ENCODE data around the gene KIF13A. TPM values are rescaled to one million over a fixed set of nuclear protein-coding genes. Genes with fewer than 3 reads are reported as not detected.
"Not testable (repeated sequence)": the region's sequence is repeated elsewhere in the genome, so short reads cannot be mapped to it uniquely, and the experiment has no call there.

KIF13A gene
- total RNA-seq, 4 donors from 2014 or later, result 36.3 to 47.5 (median 38.1) TPM

GRCh38 chr6:17894905-17895304, 92.5 kb downstream of the KIF13A start:
- no peaks in the 10 kb centered on the region for H3K27me3 ChIP-seq
- in situ Hi-C loops (cut with MboI; ENCODE audit: low pct_ligation_motif_present in 1 of 4, low pct_unique_long_range_greater_than_20kb in 1 of 4, low sequenced_read_pairs in 3 of 4), result no loop called here
- intact Hi-C loops (cut with DNase I; ENCODE audit: low total_unique reads), result no loop called here

GRCh38 chr6:17894191-17894590, 93.2 kb downstream of the KIF13A start:
- no peaks in the 10 kb centered on the region for H3K4me1 ChIP-seq
- in situ Hi-C loops (cut with MboI; ENCODE audit: low pct_ligation_motif_present in 1 of 4, low pct_unique_long_range_greater_than_20kb in 1 of 4, low sequenced_read_pairs in 3 of 4) (no loop called here), intact Hi-C loops (cut with DNase I; ENCODE audit: low total_unique reads) (no loop called here)
- H3K36me3 ChIP-seq, result peaks cover 0 to 26% (median 13%) of the 10 kb centered on the region in 4 donors
- no peak overlapping the region for H3K4me3 ChIP-seq
- no peak for DNase-seq
- no peaks in the 10 kb centered on the region for H3K27me3 ChIP-seq
- 96 to 98% methylated on average over 4 to 6 of the region's 6 CpGs for WGBS, 2 donors (ENCODE audit: low coverage in 1 of 2)
- H3K27ac ChIP-seq, result no peak overlapping the region
- peaks cover 15 to 18% of the 10 kb centered on the region in 2 donors for H3K9me3 ChIP-seq
- TF ChIP-seq POLR2A (IDR thresholded peaks at IDR 0.05) (no peak), POLR2AphosphoS5 (IDR thresholded peaks at IDR 0.05) (no peak), CTCF (IDR thresholded peaks at IDR 0.05) (no peak), EP300 (IDR thresholded peaks at IDR 0.05; ENCODE audit: low read depth) (no peak)

More at GRCh38 chr6:17894905-17895304, 92.5 kb downstream of the KIF13A start:
- Histone ChIP-seq H3K4me3 (no peak overlapping the region), H3K36me3 (peaks cover 0 to 26% (median 13%) of the 10 kb centered on the region in 4 donors), H3K27ac (no peak overlapping the region), H3K4me1 (no peaks in the 10 kb centered on the region), H3K9me3 (peaks cover 15 to 18% of the 10 kb centered on the region in 2 donors)
- TF ChIP-seq POLR2A (IDR thresholded peaks at IDR 0.05) (no peak), CTCF (IDR thresholded peaks at IDR 0.05) (no peak), POLR2AphosphoS5 (IDR thresholded peaks at IDR 0.05) (no peak), EP300 (IDR thresholded peaks at IDR 0.05; ENCODE audit: low read depth) (no peak)
- WGBS, 2 donors (ENCODE audit: low coverage in 1 of 2), result 100% methylated on average over 1 of the region's 1 CpG; no CpG with 5 or more reads in 1 of the 2 donors
- DNase-seq, result no peak

- in situ Hi-C loops (cut with MboI; ENCODE audit: low pct_ligation_motif_present in 1 of 4, low pct_unique_long_range_greater_than_20kb in 1 of 4, low sequenced_read_pairs in 3 of 4) (no loop called here), intact Hi-C loops (cut with DNase I; ENCODE audit: low total_unique reads) (no loop called here)
- Histone ChIP-seq H3K27me3 (no peaks in the 10 kb centered on the region), H3K27ac (no peak overlapping the region), H3K4me1 (no peaks in the 10 kb centered on the region), H3K4me3 (no peak overlapping the region), H3K9me3 (peaks cover 15 to 18% of the 10 kb centered on the region in 2 donors), H3K36me3 (peaks cover 0 to 26% (median 13%) of the 10 kb centered on the region in 4 donors)
- TF ChIP-seq POLR2AphosphoS5 (IDR thresholded peaks at IDR 0.05) (no peak), POLR2A (IDR thresholded peaks at IDR 0.05) (no peak), EP300 (IDR thresholded peaks at IDR 0.05; ENCODE audit: low read depth) (no peak), CTCF (IDR thresholded peaks at IDR 0.05) (no peak)
- 90 to 100% methylated on average over 3 of the region's 3 CpGs for WGBS, 2 donors (ENCODE audit: low coverage in 1 of 2)
- DNase-seq, result no peak
Measured at GRCh38 chr6:17892097-17892686, 95.2 kb downstream of the KIF13A start.

- in situ Hi-C loops (cut with MboI; ENCODE audit: low pct_ligation_motif_present in 1 of 4, low pct_unique_long_range_greater_than_20kb in 1 of 4, low sequenced_read_pairs in 3 of 4) (no loop called here), intact Hi-C loops (cut with DNase I; ENCODE audit: low total_unique reads) (no loop called here)
- 14 to 83% methylated on average over 1 of the region's 1 CpG for WGBS, 2 donors (ENCODE audit: low coverage in 1 of 2)
- Histone ChIP-seq H3K4me3 (no peak overlapping the region), H3K4me1 (peaks cover 0 to 2% (median under 1%) of the 10 kb centered on the region in 4 donors), H3K27ac (no peak overlapping the region), H3K27me3 (no peaks in the 10 kb centered on the region), H3K36me3 (peaks cover 0 to 9% (median 4%) of the 10 kb centered on the region in 4 donors), H3K9me3 (peaks cover 9 to 11% of the 10 kb centered on the region in 2 donors)
- TF ChIP-seq EP300 (IDR thresholded peaks at IDR 0.05; ENCODE audit: low read depth) (no peak), POLR2A (IDR thresholded peaks at IDR 0.05) (no peak), CTCF (IDR thresholded peaks at IDR 0.05) (no peak), POLR2AphosphoS5 (IDR thresholded peaks at IDR 0.05) (no peak)
- no peak for DNase-seq
Measured at GRCh38 chr6:17890309-17890708, 97.1 kb downstream of the KIF13A start.

- H3K36me3 ChIP-seq; H3K4me3 ChIP-seq; H3K27ac ChIP-seq; in situ Hi-C loops (cut with MboI; ENCODE audit: low pct_ligation_motif_present in 1 of 4, low pct_unique_long_range_greater_than_20kb in 1 of 4, low sequenced_read_pairs in 3 of 4); H3K4me1 ChIP-seq; DNase-seq; H3K27me3 ChIP-seq; intact Hi-C loops (cut with DNase I; ENCODE audit: low total_unique reads); H3K9me3 ChIP-seq: not testable (repeated sequence)
- WGBS, 2 donors (ENCODE audit: low coverage in 1 of 2), result 88 to 92% methylated on average over 3 to 9 of the region's 9 CpGs
Measured at GRCh38 chr6:17889777-17890176, 97.7 kb downstream of the KIF13A start.
